ENCODE measurements around the gene NPHP4. TPM values are rescaled to one million over a fixed set of nuclear protein-coding genes. Genes with fewer than 3 reads are reported as not detected.

NPHP4 gene
- total RNA-seq, 1 experiment from 2014 or later, result 10.7 TPM

- Histone ChIP-seq H3K27me3 (peaks cover 7% of the 10 kb centered on the region; the same call in 1 of the 2 replicates), H3K4me3 (no peak overlapping the region), H3K9me3 (no peaks in the 10 kb centered on the region), H3K36me3 (no peaks in the 10 kb centered on the region)
- DNase-seq, result no peak
Measured at GRCh38 chr1:5830771-5831599, 161.2 kb downstream of the NPHP4 start.

GRCh38 chr1:5829414-5829813 is 162.8 kb downstream of the NPHP4 start:
- no peaks in the 10 kb centered on the region for H3K9me3 ChIP-seq

GRCh38 chr1:5828308-5828935 is 163.8 kb downstream of the NPHP4 start:
- Histone ChIP-seq H3K36me3 (no peaks in the 10 kb centered on the region), H3K9me3 (no peaks in the 10 kb centered on the region), H3K27me3 (no peaks in the 10 kb centered on the region), H3K4me3 (no peak overlapping the region)
- DNase-seq, result no peak

More at GRCh38 chr1:5829414-5829813, 162.8 kb downstream of the NPHP4 start:
- H3K4me3 ChIP-seq, result no peak overlapping the region
- H3K36me3 ChIP-seq, result no peaks in the 10 kb centered on the region
- DNase-seq, result no peak
- H3K27me3 ChIP-seq, result no peaks in the 10 kb centered on the region; the same call in 1 of the 2 replicates

- Histone ChIP-seq H3K9me3 (no peaks in the 10 kb centered on the region), H3K27me3 (no peaks in the 10 kb centered on the region), H3K36me3 (no peaks in the 10 kb centered on the region), H3K4me3 (no peak overlapping the region)
- DNase-seq, result no peak
Measured at GRCh38 chr1:5827516-5827915, 164.7 kb downstream of the NPHP4 start.

GRCh38 chr1:5826601-5827000 is 165.6 kb downstream of the NPHP4 start:
- no peaks in the 10 kb centered on the region for H3K9me3 ChIP-seq
- H3K27me3 ChIP-seq, result no peaks in the 10 kb centered on the region
- no peaks in the 10 kb centered on the region for H3K36me3 ChIP-seq
- DNase-seq, result no peak
- no peak overlapping the region for H3K4me3 ChIP-seq

- Histone ChIP-seq H3K36me3 (no peaks in the 10 kb centered on the region), H3K9me3 (no peaks in the 10 kb centered on the region), H3K4me3 (no peak overlapping the region), H3K27me3 (no peaks in the 10 kb centered on the region)
- no peak for DNase-seq
Measured at GRCh38 chr1:5822726-5823125, 169.5 kb downstream of the NPHP4 start.

- DNase-seq, result no peak
- H3K4me3 ChIP-seq, result no peak overlapping the region
- H3K27me3 ChIP-seq, result no peaks in the 10 kb centered on the region
- H3K36me3 ChIP-seq, result no peaks in the 10 kb centered on the region
- no peaks in the 10 kb centered on the region for H3K9me3 ChIP-seq
Measured at GRCh38 chr1:5822266-5822665, 170.0 kb downstream of the NPHP4 start.

- no peaks in the 10 kb centered on the region for H3K36me3 ChIP-seq
- DNase-seq, result no peak
- H3K9me3 ChIP-seq, result no peaks in the 10 kb centered on the region
- H3K4me3 ChIP-seq, result no peak overlapping the region
- H3K27me3 ChIP-seq, result no peaks in the 10 kb centered on the region
Measured at GRCh38 chr1:5821540-5822176, 170.6 kb downstream of the NPHP4 start.

- no peaks in the 10 kb centered on the region for H3K9me3 ChIP-seq
- no peaks in the 10 kb centered on the region for H3K36me3 ChIP-seq
- H3K4me3 ChIP-seq, result no peak overlapping the region
- H3K27me3 ChIP-seq, result peaks cover 4% of the 10 kb centered on the region
- DNase-seq, result no peak
Measured at GRCh38 chr1:5820026-5820421, 172.2 kb downstream of the NPHP4 start.

- Histone ChIP-seq H3K4me3 (no peak overlapping the region), H3K36me3 (no peaks in the 10 kb centered on the region), H3K9me3 (no peaks in the 10 kb centered on the region), H3K27me3 (peaks cover 4% of the 10 kb centered on the region)
- DNase-seq, result no peak
Measured at GRCh38 chr1:5819391-5820025, 172.7 kb downstream of the NPHP4 start.

GRCh38 chr1:5818755-5819154 is 173.5 kb downstream of the NPHP4 start:
- H3K36me3 ChIP-seq, result no peaks in the 10 kb centered on the region
- peaks cover 8% of the 10 kb centered on the region for H3K27me3 ChIP-seq
- no peak overlapping the region for H3K4me3 ChIP-seq
- H3K9me3 ChIP-seq, result no peaks in the 10 kb centered on the region
- DNase-seq, result no peak

- no peak overlapping the region for H3K4me3 ChIP-seq
Measured at GRCh38 chr1:5815716-5816115, 176.5 kb downstream of the NPHP4 start.

GRCh38 chr1:5815211-5815610 is 177.0 kb downstream of the NPHP4 start:
- H3K9me3 ChIP-seq, result no peaks in the 10 kb centered on the region
- H3K4me3 ChIP-seq, result no peak overlapping the region
- no peaks in the 10 kb centered on the region for H3K36me3 ChIP-seq
- no peak for DNase-seq
- H3K27me3 ChIP-seq, result peaks cover 10% of the 10 kb centered on the region

More at GRCh38 chr1:5815716-5816115, 176.5 kb downstream of the NPHP4 start:
- H3K36me3 ChIP-seq, result no peaks in the 10 kb centered on the region
- H3K27me3 ChIP-seq, result peaks cover 10% of the 10 kb centered on the region
- H3K9me3 ChIP-seq, result no peaks in the 10 kb centered on the region
- DNase-seq, result no peak

GRCh38 chr1:5814046-5814619 is 178.1 kb downstream of the NPHP4 start:
- H3K27me3 ChIP-seq, result peaks cover 10% of the 10 kb centered on the region
- no peak for DNase-seq
- no peaks in the 10 kb centered on the region for H3K36me3 ChIP-seq
- H3K9me3 ChIP-seq, result no peaks in the 10 kb centered on the region
- H3K4me3 ChIP-seq, result no peak overlapping the region

GRCh38 chr1:5813480-5813879 is 178.7 kb downstream of the NPHP4 start:
- Histone ChIP-seq H3K9me3 (no peaks in the 10 kb centered on the region), H3K36me3 (no peaks in the 10 kb centered on the region), H3K4me3 (no peak overlapping the region), H3K27me3 (peaks cover 10% of the 10 kb centered on the region)
- DNase-seq, result no peak

All from MG63 (cell line).